HEK293 (cell line): ENCODE results near the gene SZT2.

Source experiments
- CTCF ChIA-PET: fragments of 350-600 bp; formaldehyde crosslinking; extraction: SDS; loops from one replicate; lab custom pipeline; 2021; ENCODE audit warnings: antibody characterized with exemption; lab: Yijun Ruan, JAX
- POLR2A ChIA-PET: fragments of 300-600 bp; formaldehyde crosslinking; extraction: SDS; loops from one replicate; lab custom pipeline; 2020; ENCODE audit warnings: antibody characterized with exemption, inconsistent platforms; lab: Yijun Ruan, JAX
- H3K27ac ChIP-seq: fragments of 200-500 bp; sonication (Bioruptor generic); 2 replicates; pipeline ENCODE4 v1.5.1; 2014; ENCODE audit warnings: low read depth, low read length, control low read depth, inconsistent platforms; ENCODE audit errors: extremely low read depth
- H3K36me3 ChIP-seq, 2 experiments: fragments of 200-500 bp in 1 of 2; sonication (Bioruptor generic) in 1 of 2; 1 replicate in 1 of 2; 2 replicates in 1 of 2; pipeline ENCODE4 v1.5.1; 2014 to 2017; ENCODE audit warnings: inconsistent platforms in 2 of 2, low read length in 2 of 2; ENCODE audit not compliant: control insufficient read depth in 2 of 2, insufficient read depth in 1 of 2
- H3K4me1 ChIP-seq: fragments of 200-500 bp; sonication (Bioruptor generic); 2 replicates; pipeline ENCODE4 v1.5.1; 2014; ENCODE audit warnings: mild to moderate bottlenecking, low read length, inconsistent platforms; ENCODE audit not compliant: control insufficient read depth, insufficient read depth
- H3K4me3 ChIP-seq: 2 replicates; pipeline ENCODE4 v1.5.1; 2011; ENCODE audit warnings: low read depth, mild to moderate bottlenecking, control low read depth, low read length, moderate library complexity
- H3K9me3 ChIP-seq: fragments of 200-500 bp; sonication (Bioruptor generic); 2 replicates; pipeline ENCODE4 v1.5.1; 2014; ENCODE audit warnings: low read depth, low read length, inconsistent platforms; ENCODE audit not compliant: control insufficient read depth, insufficient read depth
- HOXD13 ChIP-seq: sonication (generic); formaldehyde crosslinking; IDR thresholded peaks from 2 replicates; pipeline ENCODE4 v1.8.0; 2022; ENCODE audit warnings: missing genetic modification reagents, borderline replicate concordance
- IKZF3 ChIP-seq: fragments of 450-650 bp; IDR thresholded peaks from 2 replicates; pipeline ENCODE4 v1.5.0; 2018; ENCODE audit warnings: missing biosample characterization, mild to moderate bottlenecking, missing genetic modification characterization, moderate library complexity
- KLF7 ChIP-seq: fragments of 450-650 bp; formaldehyde crosslinking; IDR thresholded peaks from 2 replicates; pipeline ENCODE4 v1.5.1; 2016; ENCODE audit warnings: missing biosample characterization, missing genetic modification characterization, borderline replicate concordance
- REPIN1 ChIP-seq: fragments of 450-650 bp; formaldehyde crosslinking; IDR thresholded peaks from 2 replicates; pipeline ENCODE4 v1.5.1; 2017; ENCODE audit warnings: missing biosample characterization, missing genetic modification characterization, low read depth
- WT1 ChIP-seq: fragments of 450-650 bp; formaldehyde crosslinking; IDR thresholded peaks from 2 replicates; pipeline ENCODE4 v1.5.1; 2016; ENCODE audit warnings: missing biosample characterization, missing genetic modification characterization
- ZBTB8A ChIP-seq: fragments of 450-650 bp; formaldehyde crosslinking; IDR thresholded peaks from 2 replicates; pipeline ENCODE4 v1.5.1; 2016; ENCODE audit warnings: missing biosample characterization, missing genetic modification characterization
- ZFP37 ChIP-seq: fragments of 450-650 bp; formaldehyde crosslinking; IDR thresholded peaks from 2 replicates; pipeline ENCODE4 v1.5.1; 2016; ENCODE audit warnings: missing biosample characterization, missing genetic modification characterization
- ZNF138 ChIP-seq: fragments of 450-650 bp; formaldehyde crosslinking; IDR thresholded peaks from 2 replicates; pipeline ENCODE4 v1.5.1; 2016; ENCODE audit warnings: missing biosample characterization, missing genetic modification characterization, borderline replicate concordance
- ZNF266 ChIP-seq: fragments of 450-650 bp; formaldehyde crosslinking; IDR thresholded peaks from 2 replicates; pipeline ENCODE4 v1.5.1; 2016; ENCODE audit warnings: missing biosample characterization, missing genetic modification characterization, low read depth
- ZNF404 ChIP-seq: fragments of 450-650 bp; formaldehyde crosslinking; IDR thresholded peaks from 2 replicates; pipeline ENCODE4 v1.5.1; 2017; ENCODE audit warnings: missing biosample characterization, missing genetic modification characterization
- ZNF623 ChIP-seq: fragments of 450-650 bp; formaldehyde crosslinking; IDR thresholded peaks from 2 replicates; pipeline ENCODE4 v1.5.1; 2016; ENCODE audit warnings: missing biosample characterization, missing genetic modification characterization
- ZNF658 ChIP-seq: fragments of 450-650 bp; formaldehyde crosslinking; IDR thresholded peaks from 2 replicates; pipeline ENCODE4; 2016; ENCODE audit warnings: missing biosample characterization, missing genetic modification characterization
- ZNF768 ChIP-seq: fragments of 450-650 bp; formaldehyde crosslinking; IDR thresholded peaks from 2 replicates; pipeline ENCODE4 v1.5.1; 2018; ENCODE audit warnings: missing biosample characterization, mild to moderate bottlenecking, missing genetic modification characterization
- ZNF776 ChIP-seq: fragments of 450-650 bp; formaldehyde crosslinking; IDR thresholded peaks from 2 replicates; pipeline ENCODE4 v1.5.0; 2017; ENCODE audit warnings: missing biosample characterization, missing genetic modification characterization, borderline replicate concordance
- ZNF837 ChIP-seq: fragments of 450-650 bp; formaldehyde crosslinking; IDR thresholded peaks from 2 replicates; pipeline ENCODE4 v1.5.1; 2016; ENCODE audit warnings: missing biosample characterization, missing genetic modification characterization
- ZSCAN16 ChIP-seq: fragments of 450-650 bp; formaldehyde crosslinking; IDR thresholded peaks from 2 replicates; pipeline ENCODE4 v1.5.1; 2016; ENCODE audit warnings: missing biosample characterization, missing genetic modification characterization
- TF ChIP-seq, protein P1 (sequence below): fragments of 450-650 bp; formaldehyde crosslinking; conservative IDR thresholded peaks from 2 replicates; pipeline ENCODE4 v1.5.1; 2016; ENCODE audit warnings: low read depth, missing biosample characterization, missing genetic modification characterization
- TF ChIP-seq, protein P2 (sequence below): fragments of 450-650 bp; IDR thresholded peaks from 2 replicates; pipeline ENCODE4 v1.5.1; 2018; ENCODE audit warnings: missing biosample characterization, mild to moderate bottlenecking, missing genetic modification characterization
- TF ChIP-seq, protein P3 (sequence below): fragments of 450-650 bp; formaldehyde crosslinking; IDR thresholded peaks from 2 replicates; pipeline ENCODE4 v1.5.1; 2016; ENCODE audit warnings: missing biosample characterization, missing genetic modification characterization
- TF ChIP-seq, protein P4 (sequence below): sonication (generic); formaldehyde crosslinking; IDR thresholded peaks from 2 replicates; pipeline ENCODE4 v1.8.1; 2022; ENCODE audit warnings: mild to moderate bottlenecking, moderate library complexity, missing genetic modification reagents

SZT2 gene

DNA sequence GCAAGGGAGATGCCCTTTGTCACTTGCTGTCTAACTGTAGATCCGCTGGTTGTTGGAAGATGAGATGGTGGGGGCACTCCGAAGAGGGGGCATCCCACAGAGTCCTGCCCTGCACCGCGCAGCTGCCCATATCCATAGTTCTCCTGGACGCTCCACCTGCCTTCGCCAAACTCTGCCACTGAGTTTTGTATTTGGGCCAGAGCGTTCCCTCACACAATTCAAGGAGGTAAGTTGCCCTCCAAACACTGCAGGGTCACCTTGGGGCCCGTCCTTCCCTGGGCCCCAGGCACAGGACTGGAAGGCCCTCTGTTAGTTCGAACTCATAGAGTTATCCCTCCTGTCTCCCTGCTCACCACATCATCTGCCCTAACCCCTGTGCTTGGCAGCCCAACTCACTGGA, 42.0 kb downstream of the SZT2 start:
- ChIA-PET POLR2A (no interaction called here), CTCF (no interaction called here)
- H3K27ac ChIP-seq = no peak overlapping the region
- no peak overlapping the region for H3K4me3 ChIP-seq
- H3K36me3 ChIP-seq = peaks cover 14 to 100% of the 10 kb centered on the region in 2 experiments
- TF ChIP-seq, protein P1, sequence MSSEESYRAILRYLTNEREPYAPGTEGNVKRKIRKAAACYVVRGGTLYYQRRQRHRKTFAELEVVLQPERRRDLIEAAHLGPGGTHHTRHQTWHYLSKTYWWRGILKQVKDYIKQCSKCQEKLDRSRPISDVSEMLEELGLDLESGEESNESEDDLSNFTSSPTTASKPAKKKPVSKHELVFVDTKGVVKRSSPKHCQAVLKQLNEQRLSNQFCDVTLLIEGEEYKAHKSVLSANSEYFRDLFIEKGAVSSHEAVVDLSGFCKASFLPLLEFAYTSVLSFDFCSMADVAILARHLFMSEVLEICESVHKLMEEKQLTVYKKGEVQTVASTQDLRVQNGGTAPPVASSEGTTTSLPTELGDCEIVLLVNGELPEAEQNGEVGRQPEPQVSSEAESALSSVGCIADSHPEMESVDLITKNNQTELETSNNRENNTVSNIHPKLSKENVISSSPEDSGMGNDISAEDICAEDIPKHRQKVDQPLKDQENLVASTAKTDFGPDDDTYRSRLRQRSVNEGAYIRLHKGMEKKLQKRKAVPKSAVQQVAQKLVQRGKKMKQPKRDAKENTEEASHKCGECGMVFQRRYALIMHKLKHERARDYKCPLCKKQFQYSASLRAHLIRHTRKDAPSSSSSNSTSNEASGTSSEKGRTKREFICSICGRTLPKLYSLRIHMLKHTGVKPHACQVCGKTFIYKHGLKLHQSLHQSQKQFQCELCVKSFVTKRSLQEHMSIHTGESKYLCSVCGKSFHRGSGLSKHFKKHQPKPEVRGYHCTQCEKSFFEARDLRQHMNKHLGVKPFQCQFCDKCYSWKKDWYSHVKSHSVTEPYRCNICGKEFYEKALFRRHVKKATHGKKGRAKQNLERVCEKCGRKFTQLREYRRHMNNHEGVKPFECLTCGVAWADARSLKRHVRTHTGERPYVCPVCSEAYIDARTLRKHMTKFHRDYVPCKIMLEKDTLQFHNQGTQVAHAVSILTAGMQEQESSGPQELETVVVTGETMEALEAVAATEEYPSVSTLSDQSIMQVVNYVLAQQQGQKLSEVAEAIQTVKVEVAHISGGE = no peak
- H3K9me3 ChIP-seq = no peaks in the 10 kb centered on the region
- no peaks in the 10 kb centered on the region for H3K4me1 ChIP-seq

DNA sequence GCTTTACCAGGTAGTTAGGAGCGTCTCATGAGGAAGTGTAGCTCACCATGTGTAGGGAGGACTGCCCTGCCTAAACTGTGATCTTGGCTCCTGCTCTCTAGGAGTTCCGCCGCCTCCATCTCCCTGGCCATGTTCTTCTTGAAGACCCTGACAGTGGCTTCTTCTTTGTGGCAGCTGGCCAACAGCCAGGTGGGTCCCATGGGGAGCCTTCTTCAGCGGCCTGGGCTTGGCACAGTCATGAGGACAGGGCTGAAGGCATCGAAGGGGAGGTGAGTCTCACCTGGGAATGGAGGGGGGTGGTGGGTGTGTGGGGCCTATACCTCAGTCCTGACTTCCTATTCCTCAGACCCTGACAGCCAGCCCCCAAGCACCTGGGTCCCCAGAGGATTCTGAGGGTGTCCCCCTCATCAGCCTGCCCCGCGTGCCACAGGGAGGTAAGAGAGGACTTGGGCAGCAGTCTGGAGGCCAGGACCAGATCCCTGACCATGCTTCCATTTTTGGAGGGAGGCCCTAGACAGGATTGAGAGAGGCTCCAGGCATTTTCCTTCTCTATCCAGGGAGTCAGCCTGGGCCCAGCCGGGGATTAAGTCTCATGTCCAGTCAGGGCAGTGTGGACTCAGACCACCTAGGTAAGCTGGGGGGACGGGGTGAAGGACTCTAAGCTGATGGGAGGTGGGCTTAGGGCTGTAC, 42.6 kb downstream of the SZT2 start:
- Histone ChIP-seq H3K36me3 (peaks cover 11 to 100% of the 10 kb centered on the region in 2 experiments), H3K4me1 (no peaks in the 10 kb centered on the region)

DNA sequence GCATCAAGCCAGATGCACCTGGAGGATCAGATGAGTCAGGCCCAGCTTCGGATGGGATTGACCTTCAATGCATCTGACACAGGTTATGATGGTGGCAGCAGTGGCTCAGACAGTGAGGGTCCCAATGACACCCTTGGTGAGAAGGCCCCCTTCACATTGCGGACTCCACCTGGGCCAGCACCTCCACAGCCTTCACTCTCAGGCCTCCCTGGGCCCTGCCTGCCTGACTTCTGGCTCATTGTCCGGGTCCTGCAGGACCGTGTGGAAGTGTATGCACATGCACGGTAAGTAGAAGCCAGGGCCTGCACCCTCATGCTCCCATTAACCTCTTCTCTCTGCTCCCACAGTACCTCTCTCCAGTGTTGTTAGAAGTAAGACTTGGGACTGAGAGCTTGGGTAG, 43.2 kb downstream of the SZT2 start:
- Histone ChIP-seq H3K36me3 (peaks cover 9 to 100% of the 10 kb centered on the region in 2 experiments), H3K4me1 (no peaks in the 10 kb centered on the region)
- CTCF ChIA-PET = interaction anchor here (0.6 kb wide), 1 partner anchor 649 kb away, joined by 4 read pairs; no protein-coding TSS in a partner anchor
- POLR2A ChIA-PET = no interaction called here
- TF ChIP-seq, protein P2, sequence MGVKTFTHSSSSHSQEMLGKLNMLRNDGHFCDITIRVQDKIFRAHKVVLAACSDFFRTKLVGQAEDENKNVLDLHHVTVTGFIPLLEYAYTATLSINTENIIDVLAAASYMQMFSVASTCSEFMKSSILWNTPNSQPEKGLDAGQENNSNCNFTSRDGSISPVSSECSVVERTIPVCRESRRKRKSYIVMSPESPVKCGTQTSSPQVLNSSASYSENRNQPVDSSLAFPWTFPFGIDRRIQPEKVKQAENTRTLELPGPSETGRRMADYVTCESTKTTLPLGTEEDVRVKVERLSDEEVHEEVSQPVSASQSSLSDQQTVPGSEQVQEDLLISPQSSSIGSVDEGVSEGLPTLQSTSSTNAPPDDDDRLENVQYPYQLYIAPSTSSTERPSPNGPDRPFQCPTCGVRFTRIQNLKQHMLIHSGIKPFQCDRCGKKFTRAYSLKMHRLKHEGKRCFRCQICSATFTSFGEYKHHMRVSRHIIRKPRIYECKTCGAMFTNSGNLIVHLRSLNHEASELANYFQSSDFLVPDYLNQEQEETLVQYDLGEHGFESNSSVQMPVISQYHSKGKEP = no peak
- TF ChIP-seq, protein P3, sequence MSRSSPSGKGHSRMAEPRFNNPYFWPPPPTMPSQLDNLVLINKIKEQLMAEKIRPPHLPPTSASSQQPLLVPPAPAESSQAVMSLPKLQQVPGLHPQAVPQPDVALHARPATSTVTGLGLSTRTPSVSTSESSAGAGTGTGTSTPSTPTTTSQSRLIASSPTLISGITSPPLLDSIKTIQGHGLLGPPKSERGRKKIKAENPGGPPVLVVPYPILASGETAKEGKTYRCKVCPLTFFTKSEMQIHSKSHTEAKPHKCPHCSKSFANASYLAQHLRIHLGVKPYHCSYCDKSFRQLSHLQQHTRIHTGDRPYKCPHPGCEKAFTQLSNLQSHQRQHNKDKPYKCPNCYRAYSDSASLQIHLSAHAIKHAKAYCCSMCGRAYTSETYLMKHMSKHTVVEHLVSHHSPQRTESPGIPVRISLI (tag by site-specific recombination) = no peak
- TF ChIP-seq ZNF776 (tag by site-specific recombination) = no peak
- TF ChIP-seq, protein P4, sequence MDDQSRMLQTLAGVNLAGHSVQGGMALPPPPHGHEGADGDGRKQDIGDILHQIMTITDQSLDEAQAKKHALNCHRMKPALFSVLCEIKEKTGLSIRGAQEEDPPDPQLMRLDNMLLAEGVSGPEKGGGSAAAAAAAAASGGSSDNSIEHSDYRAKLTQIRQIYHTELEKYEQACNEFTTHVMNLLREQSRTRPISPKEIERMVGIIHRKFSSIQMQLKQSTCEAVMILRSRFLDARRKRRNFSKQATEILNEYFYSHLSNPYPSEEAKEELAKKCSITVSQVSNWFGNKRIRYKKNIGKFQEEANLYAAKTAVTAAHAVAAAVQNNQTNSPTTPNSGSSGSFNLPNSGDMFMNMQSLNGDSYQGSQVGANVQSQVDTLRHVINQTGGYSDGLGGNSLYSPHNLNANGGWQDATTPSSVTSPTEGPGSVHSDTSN = no peak
- TF ChIP-seq, all 188 proteins: peak for 0
- Histone ChIP-seq H3K4me3 (no peak overlapping the region), H3K9me3 (no peaks in the 10 kb centered on the region), H3K27ac (no peak overlapping the region)

More for the DNA sequence above, 42.6 kb downstream of the SZT2 start:
- TF ChIP-seq ZNF768 (tag by site-specific recombination) (no peak), ZNF138 (tag by site-specific recombination) (no peak), KLF7 (tag by site-specific recombination) (no peak), ZNF266 (tag by site-specific recombination) (no peak), ZBTB8A (tag by site-specific recombination) (no peak), ZNF404 (tag by site-specific recombination) (no peak), ZNF837 (tag by site-specific recombination) (no peak), ZFP37 (tag by site-specific recombination) (no peak), HOXD13 (no peak), WT1 (tag by site-specific recombination) (no peak), ZNF623 (no peak), IKZF3 (tag by site-specific recombination) (no peak), ZNF658 (no peak), ZSCAN16 (no peak), REPIN1 (tag by site-specific recombination) (no peak)
- ChIA-PET POLR2A (no interaction called here), CTCF (interaction anchor here (0.6 kb wide), 1 partner anchor 649 kb away, joined by 4 read pairs; no protein-coding TSS in a partner anchor)
- Histone ChIP-seq H3K27ac (no peak overlapping the region), H3K4me3 (no peak overlapping the region), H3K9me3 (no peaks in the 10 kb centered on the region)
